DMS79 treated with DMSO at 0.1 percent for 48 hours (cell line): Measurements from ENCODE around the gene MIER1.
"Not testable (repeated sequence)": the region's sequence is repeated elsewhere in the genome, so short reads cannot be mapped to it uniquely, and the experiment has no call there.

Source experiments
- DNase-seq: peaks from one replicate; lab custom pipeline; 2025; lab: John Stamatoyannopoulos, UW

MIER1 gene

GRCh38 chr1:66938613-66939012 is 13.8 kb downstream of the MIER1 start:
- DNase-seq = no peak

GRCh38 chr1:66940981-66941380 is 16.2 kb downstream of the MIER1 start:
- DNase-seq = no peak

- DNase-seq = no peak
Measured at GRCh38 chr1:66943361-66943969, 18.7 kb downstream of the MIER1 start.

DNA sequence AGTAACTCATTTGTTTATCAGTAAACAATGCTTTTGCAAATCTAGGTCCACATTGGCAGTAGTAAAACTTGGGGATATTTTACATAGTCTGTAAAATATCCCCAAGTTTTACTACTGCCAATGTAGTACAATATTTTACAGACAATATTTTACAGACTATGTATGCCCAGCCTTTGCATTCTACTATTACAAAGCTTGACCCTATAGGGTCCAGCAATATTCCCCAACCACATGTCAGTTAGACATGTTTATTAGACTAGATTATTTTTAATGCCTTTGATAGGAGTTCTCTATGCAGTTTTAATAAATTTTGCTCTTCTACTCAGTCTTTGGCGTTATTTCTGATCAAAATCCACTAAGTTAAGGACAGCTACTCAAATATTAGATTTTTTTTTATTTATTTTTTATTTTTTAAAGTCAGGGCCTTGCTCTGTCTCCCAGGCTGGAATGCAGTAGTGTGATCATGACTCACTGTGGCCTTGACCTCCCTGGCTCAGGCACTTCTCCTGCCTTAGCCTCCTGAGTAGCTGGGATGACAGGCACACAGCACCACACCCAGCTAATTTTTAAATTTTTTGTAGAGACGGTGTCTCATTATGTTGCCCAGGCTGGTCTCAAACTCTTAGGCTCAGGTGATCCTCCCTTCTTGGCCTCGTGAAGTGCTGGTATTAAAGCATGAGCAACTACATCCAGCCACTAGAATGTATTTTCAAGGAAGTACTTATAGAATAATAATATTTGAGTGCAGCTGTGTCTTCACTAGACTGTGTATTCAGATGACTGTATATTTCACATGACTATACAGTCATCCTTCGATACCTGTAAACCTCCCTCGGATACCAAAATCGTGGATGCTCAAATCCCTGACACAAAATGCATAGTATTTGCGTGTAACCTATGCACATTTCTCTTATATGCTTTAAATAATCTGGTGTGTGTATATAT is 19.8 kb downstream of the MIER1 start:
- no peak for DNase-seq

GRCh38 chr1:66945316-66945715 is 20.5 kb downstream of the MIER1 start:
- DNase-seq = no peak

DNA sequence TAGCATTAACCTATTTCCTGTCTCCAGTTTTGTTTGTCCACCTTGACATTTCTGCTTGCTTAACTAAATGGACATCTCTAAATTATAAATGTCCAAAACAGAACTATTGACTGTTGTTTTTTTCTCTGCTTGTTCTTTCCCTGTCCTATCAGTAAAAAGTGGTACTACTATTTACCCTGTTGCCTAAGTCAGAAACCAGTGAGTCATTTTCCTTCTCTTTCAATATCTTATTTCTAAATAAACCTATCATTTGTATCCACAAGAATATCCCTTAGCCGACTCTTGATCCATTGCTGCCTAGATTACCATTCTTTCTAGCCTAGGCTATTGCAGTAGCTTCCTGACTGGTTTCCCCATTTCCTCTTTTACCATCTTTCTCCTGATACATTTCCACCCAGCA is 22.5 kb downstream of the MIER1 start:
- DNase-seq = no peak

GRCh38 chr1:66951513-66951912 is 26.7 kb downstream of the MIER1 start:
- DNase-seq = no peak

- no peak for DNase-seq
Measured at GRCh38 chr1:66954208-66954607, 29.4 kb downstream of the MIER1 start.

- no peak for DNase-seq
Measured at GRCh38 chr1:66957938-66958337, 33.1 kb downstream of the MIER1 start.

GRCh38 chr1:66966188-66966873 is 41.5 kb downstream of the MIER1 start:
- DNase-seq = not testable (repeated sequence)

- DNase-seq = no peak
Measured at GRCh38 chr1:66968574-66968973, 43.8 kb downstream of the MIER1 start.

DNA sequence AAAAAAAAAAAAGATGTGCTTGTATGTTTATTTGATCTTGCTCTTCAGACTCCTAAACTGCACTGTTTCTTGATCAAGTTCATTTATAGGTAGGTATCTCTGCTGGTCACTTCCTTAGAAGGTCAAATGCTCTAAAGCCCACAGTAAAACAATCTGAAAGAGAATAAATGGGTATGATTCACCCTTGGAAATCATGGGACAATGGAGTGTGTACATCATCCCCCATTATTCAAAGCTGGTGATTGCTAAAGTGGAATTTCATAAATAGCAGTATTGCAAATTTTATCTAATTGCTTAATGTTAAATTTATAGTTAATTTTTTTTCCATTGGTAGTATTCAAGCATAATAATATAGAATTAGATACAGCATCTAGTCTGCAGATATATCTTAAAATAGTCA is 53.4 kb downstream of the MIER1 start:
- no peak for DNase-seq

DNA sequence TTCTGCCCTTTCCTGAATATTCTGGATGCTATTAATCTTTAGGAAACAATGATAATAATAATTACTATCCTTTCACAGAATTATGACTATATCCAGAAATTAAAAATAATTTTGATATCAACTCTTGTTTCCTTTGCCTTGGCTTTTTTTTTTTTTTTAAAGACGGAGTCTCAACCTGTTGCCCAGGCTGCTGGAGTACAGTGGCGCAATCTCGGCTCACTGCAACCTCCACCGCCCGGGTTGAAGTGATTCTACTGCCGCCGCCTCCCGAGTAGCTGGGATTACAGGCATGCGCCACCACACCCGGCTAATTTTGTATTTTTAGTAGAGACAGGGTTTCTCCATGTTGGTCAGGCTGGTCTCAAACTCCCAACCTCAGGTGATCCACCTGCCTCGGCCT is 54.8 kb downstream of the MIER1 start:
- DNase-seq = not testable (repeated sequence)

GRCh38 chr1:66980745-66981367 is 56.1 kb downstream of the MIER1 start:
- no peak for DNase-seq

- no peak for DNase-seq
Measured at GRCh38 chr1:66981679-66982078, 56.9 kb downstream of the MIER1 start.

GRCh38 chr1:66982561-66983260 is 57.9 kb downstream of the MIER1 start:
- DNase-seq = no peak

- DNase-seq = no peak
Measured at GRCh38 chr1:66984491-66984890, 59.7 kb downstream of the MIER1 start.

- no peak for DNase-seq
Measured at GRCh38 chr1:66985835-66986234, 61.0 kb downstream of the MIER1 start.

- DNase-seq = no peak
Measured at GRCh38 chr1:66993076-66993475, 68.3 kb downstream of the MIER1 start.

- peak; percentile 20 for DNase-seq
Measured at GRCh38 chr1:66996018-66996682, 71.4 kb downstream of the MIER1 start.

- DNase-seq = no peak
Measured at GRCh38 chr1:66998972-66999371, 74.2 kb downstream of the MIER1 start.
